Hepatocyte (in vitro differentiated cells): ENCODE results near the gene MFSD1.

Source experiments
- CTCF ChIP-seq: fragments of 200-600 bp; sonication (generic); IDR thresholded peaks from 2 replicates; pipeline ENCODE4 v1.5.1; 2016; ENCODE audit warnings: antibody characterized with exemption, mild to moderate bottlenecking; ENCODE audit not compliant: poor library complexity
- EZH2 ChIP-seq: fragments of 200-600 bp; sonication (generic); IDR thresholded peaks from 2 replicates; pipeline ENCODE4 v1.6.1; 2016; ENCODE audit warnings: antibody characterized with exemption, mild to moderate bottlenecking, borderline replicate concordance
- EZH2phosphoT487 ChIP-seq: fragments of 200-600 bp; sonication (generic); IDR thresholded peaks from one replicate; pipeline ENCODE4 v1.6.1; 2018; ENCODE audit warnings: antibody characterized with exemption, mild to moderate bottlenecking, low read depth, moderate library complexity; ENCODE audit not compliant: unreplicated experiment, severe bottlenecking

GRCh38 chr3:158773166-158773565 lies 28.7 kb upstream of the MFSD1 start:
- TF ChIP-seq CTCF: no peak
- no peak for TF ChIP-seq EZH2
- no peak for TF ChIP-seq EZH2phosphoT487
